Heart left ventricle (tissue), 13 donors: ENCODE data around the gene PILRB.

Experiments
- CTCF ChIP-seq, 12 donors: fragments of 200-600 bp; sonication (generic) in 4 of 12; IDR thresholded peaks; one replicate each; pipeline versions ENCODE4 v1.5.0 to v1.8.0; 2018 to 2022; ENCODE audit warnings: antibody characterized with exemption in 12 of 12, mild to moderate bottlenecking in 5 of 12
- POLR2A ChIP-seq, 2 donors: fragments of 450-650 bp; IDR thresholded peaks; one replicate each; pipeline ENCODE4 v1.6.1; 2017; ENCODE audit warnings: antibody characterized with exemption in 2 of 2, mild to moderate bottlenecking in 2 of 2, moderate library complexity in 2 of 2
- donor health status: ischemic (EF 13 %, LVEDD 7.1; RV severe dilation, severe dysfunction).
- donor health status: DM: no; HTN: yes; CAD: no.
- donor health status: DM: no; HTN: no; CAD: no.
- donor health status: ischemic (EF 25% LVEDD 6.9; RV normal size, moderate dysfunction).
- donor health status: ischemic (EF 25% LVEDD 5.7; RV mildly dilated, moderate dysfunction).
- donor health status: ischemic (EF 35%, LVEDD 5.7; RV mildly dilated, moderate dysfunction).
- donor health status: nonischemic (EF 11% LVEDD 7.7; RV severe dilation, severe dysfunction).
- donor health status: DM: yes; HTN: yes; CAD: no.
- donor health status: PGD.
- donor health status: ischemic (EF 29% LVEDD 5.4; RV normal size, mild dysfunction).
- donor health status: nonischemic (EF 23%, LVEDD 6.1; RV moderate dilation, normal function).

GRCh38 chr7:100346921-100347320, 11.0 kb upstream of the PILRB start:
- TF ChIP-seq POLR2A (IDR thresholded peaks at IDR 0.05) (no peak), CTCF (IDR thresholded peaks at IDR 0.05) (no peak)
